HG03432 (cell line): ENCODE data around the gene PRLR.
A peak's percentile ranks its signal among the peaks of the same experiment; 100 is the strongest.

Source experiments
- ATAC-seq: cut with Tn5 transposase; IDR thresholded peaks from one replicate; pipeline ENCODE4 v1.9.1; 2021; ENCODE audit warnings: mild to moderate bottlenecking, moderate library complexity; ENCODE audit not compliant: unreplicated experiment

PRLR gene

DNA sequence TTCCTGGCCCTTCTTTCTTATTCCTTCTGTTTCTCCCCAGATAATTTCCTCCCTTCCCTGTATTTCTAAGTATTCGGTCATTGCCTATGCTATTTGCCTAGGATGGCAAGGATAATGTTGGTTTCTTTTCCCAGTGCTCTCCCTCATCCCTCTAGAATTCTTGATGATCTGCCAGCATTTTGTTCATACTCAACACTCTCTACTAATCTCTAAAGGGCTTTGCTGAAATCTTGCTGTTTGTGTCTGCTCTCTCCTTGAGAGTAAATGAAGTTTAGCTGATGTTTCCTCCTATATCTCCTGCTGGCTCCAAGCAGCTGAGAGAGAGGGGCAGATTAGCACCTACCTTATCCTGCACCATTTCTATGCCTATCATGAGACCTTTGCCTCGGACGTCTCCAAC lies 220.6 kb downstream of the PRLR start:
- no peak for ATAC-seq

GRCh38 chr5:35009019-35009418 lies 221.3 kb downstream of the PRLR start:
- ATAC-seq: no peak

DNA sequence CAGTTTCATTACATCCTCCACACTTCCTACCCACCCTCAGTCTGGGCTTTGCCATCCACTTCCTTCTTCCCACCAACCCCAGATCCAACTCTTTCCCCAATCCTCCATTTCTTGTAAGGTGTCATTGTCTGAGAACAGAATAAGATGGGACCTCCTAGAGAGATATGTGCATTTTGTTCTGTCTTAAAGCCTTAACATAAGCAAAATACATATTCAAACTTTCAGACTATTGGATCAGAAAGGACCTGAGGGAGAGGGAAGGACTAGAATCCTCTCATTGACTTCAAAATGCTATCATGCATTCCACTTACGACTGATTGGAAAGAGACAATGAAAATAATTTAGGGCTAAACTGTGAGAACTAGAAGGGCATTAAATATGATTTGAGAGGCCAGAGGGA lies 225.5 kb downstream of the PRLR start:
- no peak for ATAC-seq

GRCh38 chr5:35004200-35004599 lies 226.1 kb downstream of the PRLR start:
- no peak for ATAC-seq

DNA sequence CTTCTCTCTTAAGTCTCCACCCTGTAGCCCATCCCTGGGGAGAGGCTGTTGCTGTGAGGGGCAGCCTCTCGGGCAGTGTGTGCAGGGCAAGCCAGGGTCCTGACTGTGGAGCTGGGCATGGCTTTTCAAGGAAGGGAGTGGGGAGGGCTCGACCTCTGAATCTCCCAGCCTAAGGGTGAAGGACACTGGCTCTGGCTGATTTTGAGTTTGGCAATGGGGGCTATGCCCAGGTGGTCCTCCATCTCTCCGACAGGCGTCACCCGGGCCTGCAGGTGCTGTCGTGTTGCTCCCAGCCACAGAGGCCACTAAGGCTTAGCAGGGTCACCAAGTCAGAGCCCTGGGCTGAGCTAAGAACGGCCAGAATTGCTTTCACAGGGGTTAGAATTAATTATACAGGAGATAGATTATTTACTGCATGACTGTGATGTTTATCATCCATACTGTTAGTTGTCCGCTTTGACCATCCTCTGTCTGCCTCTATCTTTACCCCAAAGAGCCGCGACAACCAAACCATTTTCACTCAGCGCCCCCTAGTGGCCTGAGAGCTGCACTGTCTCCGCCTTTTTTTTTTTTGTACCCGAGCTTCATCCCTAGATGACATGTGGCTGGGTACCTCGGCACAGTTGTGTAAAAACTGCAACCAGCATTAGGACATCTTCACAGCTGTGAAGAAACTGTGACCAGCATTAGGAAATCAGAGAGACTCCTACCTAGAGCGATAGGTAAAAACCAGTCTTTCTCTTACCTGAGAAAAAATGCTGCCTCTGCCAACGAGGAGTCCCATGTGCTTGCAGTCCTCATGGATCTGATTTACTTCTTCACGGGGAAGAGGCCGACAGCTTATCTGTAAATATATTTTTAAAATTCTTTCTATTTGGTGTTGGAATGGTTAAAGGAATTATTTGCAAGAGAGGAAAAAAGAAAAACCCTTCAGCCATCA lies 227.0 kb downstream of the PRLR start:
- ATAC-seq: peak; percentile 78

GRCh38 chr5:35002459-35002858 lies 227.8 kb downstream of the PRLR start:
- ATAC-seq: no peak

- ATAC-seq: no peak
Measured at GRCh38 chr5:35001842-35002241, 228.4 kb downstream of the PRLR start.
